ENCODE measurements around the gene ACAA2. TPM values are rescaled to one million over a fixed set of nuclear protein-coding genes. Genes with fewer than 3 reads are reported as not detected.

Gene ACAA2
- total RNA-seq, 1 experiment from 2014 or later = 6.5 TPM

DNA sequence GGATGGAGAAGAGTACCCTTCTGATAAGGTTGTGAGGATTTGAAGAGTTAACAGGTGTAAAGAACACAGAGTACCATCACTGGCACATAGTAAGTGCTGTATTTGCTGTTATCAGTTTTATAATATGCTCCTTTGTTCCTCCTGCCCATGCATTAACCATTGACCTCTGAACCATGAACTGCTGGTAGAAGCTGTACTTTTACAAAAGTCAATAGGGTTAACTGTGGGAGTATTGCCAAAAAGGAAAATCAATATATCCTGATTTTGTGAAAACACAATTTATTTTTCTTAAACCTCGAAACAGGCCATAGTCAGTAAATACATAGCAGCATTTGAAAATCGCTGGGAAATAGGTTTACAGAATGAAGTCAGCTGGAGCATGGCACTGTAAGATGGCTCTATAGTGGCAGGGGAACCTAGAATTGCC lies 18.9 kb upstream of the ACAA2 start:
- no peaks in the 10 kb centered on the region for H3K27me3 ChIP-seq (ENCODE audit: low read length)
- H4K20me1 ChIP-seq (ENCODE audit: low read length) = no peaks in the 10 kb centered on the region
- ChIA-PET CTCF (no interaction called here), POLR2A (ENCODE audit: unreplicated experiment) (no interaction called here)
- peaks cover 28% of the 10 kb centered on the region for H3K4me1 ChIP-seq (ENCODE audit: insufficient read depth, low read length)
- no peaks in the 10 kb centered on the region for H3F3A ChIP-seq (ENCODE audit: low read length, unreplicated experiment)
- no peak for ATAC-seq
- H3K27ac ChIP-seq (ENCODE audit: low read length) = no peak overlapping the region
- no peak overlapping the region for H3K4me3 ChIP-seq (ENCODE audit: low read length)
- no peaks in the 10 kb centered on the region for H3K9me2 ChIP-seq (replicated peaks; ENCODE audit: low read length)
- no peak overlapping the region for H3K9ac ChIP-seq (ENCODE audit: low read length)
- no peaks in the 10 kb centered on the region for H3K36me3 ChIP-seq (ENCODE audit: low read depth, low read length)
- BruUV-seq (replicated peaks) = no TSS peak
- DNase-seq = no peak
- no peak overlapping the region for H2AFZ ChIP-seq (ENCODE audit: low read length)
- intact Hi-C loops (cut with micrococcal nuclease) = no loop called here
- no peaks in the 10 kb centered on the region for H3K79me2 ChIP-seq (ENCODE audit: low read length)
- no peaks in the 10 kb centered on the region for H3K9me3 ChIP-seq (ENCODE audit: low read length)
- H3K4me2 ChIP-seq (ENCODE audit: low read length) = no peak overlapping the region
- TF ChIP-seq EZH2phosphoT487 (IDR thresholded peaks at IDR 0.05; ENCODE audit: borderline replicate concordance, low read length) = no peak
- TF ChIP-seq CTCF (conservative IDR thresholded peaks at IDR 0.05; ENCODE audit: low read depth, low read length) = no peak
- TF ChIP-seq EZH2 (IDR thresholded peaks at IDR 0.05; ENCODE audit: low read length, unreplicated experiment) = no peak

DNA sequence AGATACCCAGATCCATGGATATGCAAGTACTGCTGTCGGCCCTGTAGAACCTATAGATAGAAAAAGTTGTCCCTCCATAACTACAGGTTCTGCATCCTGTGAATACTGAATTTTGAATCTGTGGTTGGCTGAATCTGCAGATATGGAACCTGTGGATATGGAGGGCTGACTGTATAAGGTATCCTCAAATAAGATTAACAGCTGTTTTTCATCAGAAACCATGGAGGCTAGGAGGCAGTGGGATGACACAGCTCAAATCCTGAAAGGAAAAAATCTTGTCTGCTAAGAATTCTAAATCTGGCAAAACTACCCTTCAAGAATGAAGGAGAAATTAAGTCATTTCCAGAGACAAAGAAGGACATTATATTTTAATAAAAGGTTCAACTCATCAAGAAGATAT lies 14.7 kb upstream of the ACAA2 start:
- DNase-seq (no peak), ATAC-seq (no peak)
- Histone ChIP-seq H2AFZ (ENCODE audit: low read length) (no peak overlapping the region), H3K9ac (ENCODE audit: low read length) (no peak overlapping the region), H3K27me3 (ENCODE audit: low read length) (no peaks in the 10 kb centered on the region), H3K27ac (ENCODE audit: low read length) (no peak overlapping the region), H3K9me3 (ENCODE audit: low read length) (no peaks in the 10 kb centered on the region), H3K9me2 (replicated peaks; ENCODE audit: low read length) (no peaks in the 10 kb centered on the region), H3K79me2 (ENCODE audit: low read length) (no peaks in the 10 kb centered on the region), H4K20me1 (ENCODE audit: low read length) (no peaks in the 10 kb centered on the region), H3K4me1 (ENCODE audit: insufficient read depth, low read length) (no peaks in the 10 kb centered on the region), H3K4me2 (ENCODE audit: low read length) (no peak overlapping the region), H3K36me3 (ENCODE audit: low read depth, low read length) (no peaks in the 10 kb centered on the region), H3K4me3 (ENCODE audit: low read length) (no peak overlapping the region), H3F3A (ENCODE audit: low read length, unreplicated experiment) (no peaks in the 10 kb centered on the region)
- no TSS peak for BruUV-seq (replicated peaks)
- CTCF ChIA-PET = no interaction called here
- POLR2A ChIA-PET (ENCODE audit: unreplicated experiment) = no interaction called here
- intact Hi-C loops (cut with micrococcal nuclease) = no loop called here
- TF ChIP-seq CTCF (conservative IDR thresholded peaks at IDR 0.05; ENCODE audit: low read depth, low read length) (no peak), EZH2phosphoT487 (IDR thresholded peaks at IDR 0.05; ENCODE audit: borderline replicate concordance, low read length) (no peak), EZH2 (IDR thresholded peaks at IDR 0.05; ENCODE audit: low read length, unreplicated experiment) (no peak)

GRCh38 chr18:49819823-49820671 lies 6.7 kb upstream of the ACAA2 start:
- Histone ChIP-seq H2AFZ (ENCODE audit: low read length) (no peak overlapping the region), H3K9me3 (ENCODE audit: low read length) (no peaks in the 10 kb centered on the region), H3K9me2 (replicated peaks; ENCODE audit: low read length) (no peaks in the 10 kb centered on the region), H3K4me3 (ENCODE audit: low read length) (no peak overlapping the region), H3K79me2 (ENCODE audit: low read length) (no peaks in the 10 kb centered on the region), H3K27me3 (ENCODE audit: low read length) (no peaks in the 10 kb centered on the region), H3K9ac (ENCODE audit: low read length) (no peak overlapping the region), H3K4me2 (ENCODE audit: low read length) (no peak overlapping the region), H3K27ac (ENCODE audit: low read length) (no peak overlapping the region), H3F3A (ENCODE audit: low read length, unreplicated experiment) (no peaks in the 10 kb centered on the region), H3K36me3 (ENCODE audit: low read depth, low read length) (no peaks in the 10 kb centered on the region), H4K20me1 (ENCODE audit: low read length) (no peaks in the 10 kb centered on the region), H3K4me1 (ENCODE audit: insufficient read depth, low read length) (no peaks in the 10 kb centered on the region)
- ATAC-seq (no peak), DNase-seq (no peak)
- BruUV-seq (replicated peaks) = no TSS peak
- ChIA-PET CTCF (no interaction called here), POLR2A (ENCODE audit: unreplicated experiment) (no interaction called here)
- intact Hi-C loops (cut with micrococcal nuclease) = no loop called here
- no peak for TF ChIP-seq EZH2phosphoT487 (IDR thresholded peaks at IDR 0.05; ENCODE audit: borderline replicate concordance, low read length)
- TF ChIP-seq CTCF (conservative IDR thresholded peaks at IDR 0.05; ENCODE audit: low read depth, low read length) = no peak
- no peak for TF ChIP-seq EZH2 (IDR thresholded peaks at IDR 0.05; ENCODE audit: low read length, unreplicated experiment)
